Natural killer cell (primary cell): ENCODE measurements around the gene ZNF664. TPM values are rescaled to one million over a fixed set of nuclear protein-coding genes. Genes with fewer than 3 reads are reported as not detected.

Source experiments
- ATAC-seq, 3 donors: fragments of 150-1000 bp in 2 of 3; fragments of 200-7000 bp in 1 of 3; cut with Tn5 transposase; 1 replicate in 1 of 3; 2 replicates in 2 of 3; pipeline ENCODE4 v1.10.0; 2021; ENCODE audit warnings: mild to moderate bottlenecking in 2 of 3, moderate library complexity in 2 of 3
- DNase-seq, 2 donors: peaks; one replicate each; pipeline versions ENCODE4 v3.0.0 to v3.0.0-alpha.2; 2013 to 2021; ENCODE audit warnings: mixed read lengths in 1 of 2
- H3K27ac ChIP-seq: one replicate; pipeline ENCODE4 v1.5.1; 2013; ENCODE audit warnings: mild to moderate bottlenecking, low read length
- H3K27me3 ChIP-seq: one replicate; pipeline ENCODE4 v1.6.1; 2013; ENCODE audit warnings: low read length; ENCODE audit not compliant: control insufficient read depth, insufficient read depth
- H3K36me3 ChIP-seq: one replicate; pipeline ENCODE4 v1.6.1; 2013; ENCODE audit warnings: low read length; ENCODE audit not compliant: control insufficient read depth, insufficient read depth
- H3K4me1 ChIP-seq: one replicate; pipeline ENCODE4 v1.6.1; 2013; ENCODE audit warnings: low read length; ENCODE audit not compliant: control insufficient read depth, insufficient read depth
- H3K4me3 ChIP-seq: one replicate; pipeline ENCODE4 v1.5.1; 2013; ENCODE audit warnings: low read length
- H3K9me3 ChIP-seq: one replicate; pipeline ENCODE4 v1.6.1; 2013; ENCODE audit warnings: low read length; ENCODE audit not compliant: control insufficient read depth, insufficient read depth
- H3K27ac Mint-ChIP-seq, 2 donors: one replicate each; pipeline ENCODE4 v1.8.0; 2022; ENCODE audit warnings: mild to moderate bottlenecking in 2 of 2, mixed read lengths in 2 of 2, moderate library complexity in 1 of 2
- H3K27me3 Mint-ChIP-seq, 2 donors: one replicate each; pipeline ENCODE4 v1.8.0; 2022; ENCODE audit warnings: low read depth in 2 of 2, mixed read lengths in 2 of 2
- H3K36me3 Mint-ChIP-seq: one replicate; pipeline ENCODE4 v1.8.0; 2022; ENCODE audit warnings: mixed read lengths
- H3K4me1 Mint-ChIP-seq, 2 donors: one replicate each; pipeline ENCODE4 v1.8.0; 2022; ENCODE audit warnings: mixed read lengths in 2 of 2
- H3K4me3 Mint-ChIP-seq: one replicate; pipeline ENCODE4 v1.8.0; 2022; ENCODE audit warnings: mild to moderate bottlenecking, moderate library complexity, mixed read lengths
- H3K9me3 Mint-ChIP-seq, 2 donors: one replicate each; pipeline ENCODE4 v1.8.0; 2022; ENCODE audit warnings: mixed read lengths in 2 of 2
- CTCF ChIP-seq: fragments of 200-600 bp; IDR thresholded peaks from one replicate; pipeline ENCODE4 v1.8.0; 2022; ENCODE audit warnings: antibody characterized with exemption
- WGBS: methylation state at CpG from one replicate; pipeline ENCODE4 v1.1.7; 2013; ENCODE audit warnings: missing lambda C conversion rate; ENCODE audit not compliant: insufficient coverage; 5-methylcytosine and 5-hydroxymethylcytosine counted together
- intact Hi-C: fragments of 100-400 bp; cut with micrococcal nuclease; formaldehyde crosslinking; loops from one replicate; pipeline ENCODE4 v1.14.2; 2022
- total RNA-seq, 4 donors: library from RNA; stranded (reverse); fragments of 120-200 nt in 1 of 4; gene quantifications; one replicate each; pipeline versions ENCODE4 v1.2.3 to v1.2.4, GENCODE V29; 2013 to 2022

The ZNF664 gene
- total RNA-seq, 3 donors from 2014 or later (not counting 1 experiment from before 2014, with no cell fraction given), result 36.0 to 47.3 (median 46.9) TPM

DNA sequence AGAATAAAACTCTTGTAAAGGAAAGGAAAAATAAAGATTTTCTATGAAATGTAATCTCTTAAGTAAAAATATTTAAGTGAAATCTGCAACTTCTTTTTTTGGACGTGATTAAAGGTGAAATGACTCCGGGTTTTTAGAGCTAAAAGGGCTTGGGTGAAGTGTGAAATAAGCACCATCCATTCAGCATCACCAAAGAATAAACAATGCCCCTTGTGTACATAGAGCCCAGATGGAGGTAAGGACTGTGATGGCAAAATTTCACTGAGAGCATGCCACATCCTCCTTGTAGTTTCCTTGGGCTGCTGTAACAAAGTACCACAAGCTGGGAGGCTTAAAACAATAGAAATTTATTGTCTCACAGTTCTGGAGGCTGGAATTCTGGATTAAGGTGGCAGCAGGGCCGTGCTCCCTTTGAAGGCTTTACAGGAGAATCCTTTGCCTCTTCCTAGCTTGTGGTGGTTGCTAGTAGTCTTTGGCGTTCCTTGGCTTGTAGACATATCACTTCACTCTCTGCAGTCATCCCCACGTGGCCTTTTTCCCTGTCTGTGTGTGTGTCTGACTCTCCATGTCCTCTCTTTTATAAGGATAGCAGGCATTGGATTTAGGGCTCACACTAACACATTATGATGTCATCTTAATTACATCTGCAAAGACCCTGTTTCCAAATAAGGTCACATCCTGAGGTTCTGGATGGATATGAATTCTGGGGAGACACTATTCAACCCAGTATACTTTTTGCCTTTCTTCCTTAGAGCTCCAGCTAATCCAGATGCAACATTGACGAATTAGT, 24.2 kb downstream of the ZNF664 start:
- no peak overlapping the region for H3K27ac ChIP-seq
- no peak overlapping the region for H3K4me3 ChIP-seq
- H3K4me1 ChIP-seq, result peaks cover 13% of the 10 kb centered on the region
- DNase-seq (no peak), ATAC-seq (no peak)
- H3K27me3 ChIP-seq, result no peaks in the 10 kb centered on the region
- WGBS, result 98% methylated on average over 3 of the region's 6 CpGs
- H3K27me3 Mint-ChIP-seq, result no peaks in the 10 kb centered on the region
- H3K27ac Mint-ChIP-seq, result peak overlapping the region; percentile 39 to 51
- TF ChIP-seq CTCF, result no peak
- no peaks in the 10 kb centered on the region for H3K9me3 Mint-ChIP-seq
- no peak overlapping the region for H3K4me3 Mint-ChIP-seq
- H3K36me3 Mint-ChIP-seq, result no peaks in the 10 kb centered on the region
- no peaks in the 10 kb centered on the region for H3K9me3 ChIP-seq
- peaks cover 6% of the 10 kb centered on the region for H3K36me3 ChIP-seq
- intact Hi-C loops, result no loop called here
- H3K4me1 Mint-ChIP-seq, result peaks cover 43 to 53% of the 10 kb centered on the region in 2 donors

GRCh38 chr12:123997908-123998307, 24.9 kb downstream of the ZNF664 start:
- Histone ChIP-seq H3K27ac (no peak overlapping the region), H3K9me3 (no peaks in the 10 kb centered on the region), H3K27me3 (no peaks in the 10 kb centered on the region), H3K4me1 (peaks cover 13% of the 10 kb centered on the region), H3K4me3 (no peak overlapping the region), H3K36me3 (no peaks in the 10 kb centered on the region)
- Mint-ChIP-seq H3K27me3 (no peaks in the 10 kb centered on the region), H3K27ac (peak overlapping the region in 1 of 2 donors; percentile 69), H3K36me3 (no peaks in the 10 kb centered on the region), H3K9me3 (no peaks in the 10 kb centered on the region), H3K4me3 (no peak overlapping the region), H3K4me1 (peaks cover 43 to 53% of the 10 kb centered on the region in 2 donors)
- intact Hi-C loops, result no loop called here
- WGBS, result 84% methylated on average over 5 of the region's 5 CpGs
- ATAC-seq (no peak), DNase-seq (no peak)
- no peak for TF ChIP-seq CTCF

- no peaks in the 10 kb centered on the region for H3K36me3 ChIP-seq
- 79% methylated on average over 2 of the region's 2 CpGs for WGBS
- Mint-ChIP-seq H3K27ac (peak overlapping the region; percentile 24 to 69), H3K27me3 (no peaks in the 10 kb centered on the region), H3K9me3 (no peaks in the 10 kb centered on the region), H3K4me3 (no peak overlapping the region), H3K4me1 (peaks cover 43 to 52% of the 10 kb centered on the region in 2 donors), H3K36me3 (no peaks in the 10 kb centered on the region)
- no peaks in the 10 kb centered on the region for H3K27me3 ChIP-seq
- DNase-seq (no peak), ATAC-seq (no peak)
- no peak for TF ChIP-seq CTCF
- H3K4me3 ChIP-seq, result no peak overlapping the region
- intact Hi-C loops, result no loop called here
- peaks cover 13% of the 10 kb centered on the region for H3K4me1 ChIP-seq
- H3K9me3 ChIP-seq, result no peaks in the 10 kb centered on the region
- H3K27ac ChIP-seq, result no peak overlapping the region
Measured at GRCh38 chr12:123998344-123998990, 25.5 kb downstream of the ZNF664 start.
